ENCODE results near the gene LYPLAL1. TPM values are rescaled to one million over a fixed set of nuclear protein-coding genes. Genes with fewer than 3 reads are reported as not detected.

LYPLAL1 gene
- total RNA-seq, 1 experiment from 2014 or later = 21.3 TPM

DNA sequence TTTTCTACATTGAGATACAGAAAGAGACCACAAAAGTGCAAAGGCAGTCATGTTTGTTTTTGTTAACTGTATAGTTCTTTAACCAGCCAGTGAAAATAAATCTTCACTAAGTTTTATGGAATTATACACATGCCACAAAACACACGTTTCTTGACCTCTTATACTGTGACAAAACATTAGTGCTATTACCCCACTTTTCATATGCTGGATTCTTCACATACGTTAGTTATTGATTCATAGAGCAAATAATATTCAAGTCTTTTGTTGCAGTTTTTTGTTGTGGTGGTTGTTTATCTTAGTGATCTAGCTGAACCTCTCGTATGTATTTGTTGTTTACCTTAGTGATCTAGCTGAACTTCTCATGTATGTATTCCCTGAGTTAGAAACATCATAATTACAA is 28.0 kb downstream of the LYPLAL1 start:
- Histone ChIP-seq H3K27me3 (ENCODE audit: low read length) (no peaks in the 10 kb centered on the region), H3K27ac (ENCODE audit: low read length) (no peak overlapping the region), H4K20me1 (ENCODE audit: low read length) (no peaks in the 10 kb centered on the region), H2AFZ (ENCODE audit: low read length) (no peak overlapping the region), H3K4me3 (ENCODE audit: low read length) (no peak overlapping the region), H3K9me3 (ENCODE audit: low read length) (no peaks in the 10 kb centered on the region), H3K9ac (ENCODE audit: low read length) (no peak overlapping the region), H3K9me2 (replicated peaks; ENCODE audit: low read length) (no peaks in the 10 kb centered on the region), H3F3A (ENCODE audit: low read length, unreplicated experiment) (no peaks in the 10 kb centered on the region), H3K79me2 (ENCODE audit: low read length) (no peaks in the 10 kb centered on the region), H3K4me2 (ENCODE audit: low read length) (no peak overlapping the region), H3K36me3 (ENCODE audit: low read depth, low read length) (0 out of 2 replicates have a peak, but pooled peaks cover 6% of the 10 kb centered on the region), H3K4me1 (ENCODE audit: insufficient read depth, low read length) (no peaks in the 10 kb centered on the region)
- DNase-seq (peak; percentile 41), ATAC-seq (no peak)
- POLR2A ChIA-PET (ENCODE audit: unreplicated experiment) = no interaction called here
- intact Hi-C loops (cut with micrococcal nuclease) = loop anchor here (5.0 kb wide), 1 partner anchor 869 kb away; no protein-coding TSS in a partner anchor
- no TSS peak for BruUV-seq (replicated peaks)
- no peak for TF ChIP-seq EZH2 (IDR thresholded peaks at IDR 0.05; ENCODE audit: low read length, unreplicated experiment)
- TF ChIP-seq EZH2phosphoT487 (IDR thresholded peaks at IDR 0.05; ENCODE audit: borderline replicate concordance, low read length) = no peak
- TF ChIP-seq, protein P1, sequence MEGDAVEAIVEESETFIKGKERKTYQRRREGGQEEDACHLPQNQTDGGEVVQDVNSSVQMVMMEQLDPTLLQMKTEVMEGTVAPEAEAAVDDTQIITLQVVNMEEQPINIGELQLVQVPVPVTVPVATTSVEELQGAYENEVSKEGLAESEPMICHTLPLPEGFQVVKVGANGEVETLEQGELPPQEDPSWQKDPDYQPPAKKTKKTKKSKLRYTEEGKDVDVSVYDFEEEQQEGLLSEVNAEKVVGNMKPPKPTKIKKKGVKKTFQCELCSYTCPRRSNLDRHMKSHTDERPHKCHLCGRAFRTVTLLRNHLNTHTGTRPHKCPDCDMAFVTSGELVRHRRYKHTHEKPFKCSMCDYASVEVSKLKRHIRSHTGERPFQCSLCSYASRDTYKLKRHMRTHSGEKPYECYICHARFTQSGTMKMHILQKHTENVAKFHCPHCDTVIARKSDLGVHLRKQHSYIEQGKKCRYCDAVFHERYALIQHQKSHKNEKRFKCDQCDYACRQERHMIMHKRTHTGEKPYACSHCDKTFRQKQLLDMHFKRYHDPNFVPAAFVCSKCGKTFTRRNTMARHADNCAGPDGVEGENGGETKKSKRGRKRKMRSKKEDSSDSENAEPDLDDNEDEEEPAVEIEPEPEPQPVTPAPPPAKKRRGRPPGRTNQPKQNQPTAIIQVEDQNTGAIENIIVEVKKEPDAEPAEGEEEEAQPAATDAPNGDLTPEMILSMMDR (conservative IDR thresholded peaks at IDR 0.05; ENCODE audit: low read depth, low read length) = no peak
- CTCF ChIA-PET = no interaction called here

DNA sequence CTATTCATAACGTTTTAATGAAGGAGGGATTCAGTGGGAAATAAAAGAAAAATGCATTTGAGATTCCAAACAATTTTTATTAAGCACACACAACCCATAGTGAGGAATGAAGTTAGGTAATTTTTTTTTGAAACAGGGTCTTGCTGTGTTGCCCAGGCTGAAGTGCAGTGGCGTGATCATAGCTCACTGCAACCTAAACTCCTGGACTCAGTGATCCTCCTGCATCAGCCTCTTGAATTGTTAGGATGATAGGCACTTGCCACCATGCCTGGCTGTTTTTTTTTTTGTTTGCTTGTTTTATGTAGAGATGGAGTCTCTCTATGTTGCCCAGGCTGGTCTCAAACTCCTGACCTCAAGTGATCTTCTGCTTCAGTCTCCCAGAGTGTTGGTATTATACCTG is 28.9 kb downstream of the LYPLAL1 start:
- H3K4me3 ChIP-seq (ENCODE audit: low read length) = no peak overlapping the region
- CTCF ChIA-PET = no interaction called here
- H3K4me2 ChIP-seq (ENCODE audit: low read length) = no peak overlapping the region
- no peaks in the 10 kb centered on the region for H3F3A ChIP-seq (ENCODE audit: low read length, unreplicated experiment)
- intact Hi-C loops (cut with micrococcal nuclease) = loop anchor here (5.0 kb wide), 1 partner anchor 870 kb away; no protein-coding TSS in a partner anchor
- H3K27me3 ChIP-seq (ENCODE audit: low read length) = no peaks in the 10 kb centered on the region
- H3K9me3 ChIP-seq (ENCODE audit: low read length) = no peaks in the 10 kb centered on the region
- POLR2A ChIA-PET (ENCODE audit: unreplicated experiment) = no interaction called here
- H2AFZ ChIP-seq (ENCODE audit: low read length) = no peak overlapping the region
- ATAC-seq = no peak
- H3K9ac ChIP-seq (ENCODE audit: low read length) = no peak overlapping the region
- H3K9me2 ChIP-seq (replicated peaks; ENCODE audit: low read length) = no peaks in the 10 kb centered on the region
- no peaks in the 10 kb centered on the region for H4K20me1 ChIP-seq (ENCODE audit: low read length)
- H3K27ac ChIP-seq (ENCODE audit: low read length) = no peak overlapping the region
- H3K4me1 ChIP-seq (ENCODE audit: insufficient read depth, low read length) = no peaks in the 10 kb centered on the region
- TF ChIP-seq, protein P1 (conservative IDR thresholded peaks at IDR 0.05; ENCODE audit: low read depth, low read length) = no peak
- TF ChIP-seq EZH2 (IDR thresholded peaks at IDR 0.05; ENCODE audit: low read length, unreplicated experiment) (no peak), EZH2phosphoT487 (IDR thresholded peaks at IDR 0.05; ENCODE audit: borderline replicate concordance, low read length) (no peak)
- no peaks in the 10 kb centered on the region for H3K79me2 ChIP-seq (ENCODE audit: low read length)
- 0 out of 2 replicates have a peak, but pooled peaks cover 6% of the 10 kb centered on the region for H3K36me3 ChIP-seq (ENCODE audit: low read depth, low read length)
- no peak for DNase-seq
- no TSS peak for BruUV-seq (replicated peaks)

DNA sequence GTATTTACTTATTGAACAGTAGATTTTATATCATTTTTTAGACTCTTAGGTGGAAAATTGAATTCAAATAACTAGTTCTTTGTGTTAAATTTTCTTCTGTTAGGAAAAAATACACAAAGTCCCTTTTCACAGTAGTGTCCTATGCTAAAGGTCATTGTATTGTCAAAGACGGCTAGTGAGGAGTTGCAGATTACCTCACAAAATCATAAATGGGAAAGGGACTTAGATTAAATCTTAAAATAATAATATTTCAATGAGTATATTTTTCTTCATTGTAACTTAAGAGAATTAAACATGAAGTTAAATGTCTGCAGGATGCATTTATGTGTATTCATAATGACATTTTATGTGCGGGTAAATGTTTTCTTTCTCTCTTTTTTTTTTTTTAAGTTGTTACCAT is 32.7 kb downstream of the LYPLAL1 start:
- Histone ChIP-seq H4K20me1 (ENCODE audit: low read length) (no peaks in the 10 kb centered on the region; the same call in 1 of the 2 replicates), H3K4me2 (ENCODE audit: low read length) (no peak overlapping the region), H3F3A (ENCODE audit: low read length, unreplicated experiment) (peaks cover 3% of the 10 kb centered on the region), H3K27me3 (ENCODE audit: low read length) (no peaks in the 10 kb centered on the region), H2AFZ (ENCODE audit: low read length) (no peak overlapping the region), H3K36me3 (ENCODE audit: low read depth, low read length) (peaks cover 8% of the 10 kb centered on the region), H3K4me1 (ENCODE audit: insufficient read depth, low read length) (peaks cover 16% of the 10 kb centered on the region), H3K27ac (ENCODE audit: low read length) (no peak overlapping the region), H3K4me3 (ENCODE audit: low read length) (no peak overlapping the region), H3K9me3 (ENCODE audit: low read length) (no peaks in the 10 kb centered on the region), H3K79me2 (ENCODE audit: low read length) (no peaks in the 10 kb centered on the region), H3K9ac (ENCODE audit: low read length) (no peak overlapping the region), H3K9me2 (replicated peaks; ENCODE audit: low read length) (no peaks in the 10 kb centered on the region)
- BruUV-seq (replicated peaks) = no TSS peak
- DNase-seq (no peak), ATAC-seq (no peak)
- TF ChIP-seq EZH2phosphoT487 (IDR thresholded peaks at IDR 0.05; ENCODE audit: borderline replicate concordance, low read length) (no peak), EZH2 (IDR thresholded peaks at IDR 0.05; ENCODE audit: low read length, unreplicated experiment) (no peak)
- TF ChIP-seq, protein P1 (conservative IDR thresholded peaks at IDR 0.05; ENCODE audit: low read depth, low read length) = no peak
- intact Hi-C loops (cut with micrococcal nuclease) = no loop called here
- ChIA-PET CTCF (no interaction called here), POLR2A (ENCODE audit: unreplicated experiment) (no interaction called here)

Measured in PC-3 (cell line).